Keratinocyte (primary cell): ENCODE measurements around the gene NR2E3. TPM values are rescaled to one million over a fixed set of nuclear protein-coding genes. Genes with fewer than 3 reads are reported as not detected.

Experiments used
- DNase-seq: peaks from one replicate; pipeline ENCODE4 v3.0.0-alpha.2; 2011; ENCODE audit warnings: low read depth, missing footprints, low spot score
- FAIRE-seq: peaks from 2 replicates; lab custom pipeline; 2011; peaks lifted over from hg19 to GRCh38; lab: Jason Lieb, UNC
- H2AFZ ChIP-seq: 2 replicates; pipeline ENCODE4 v1.6.0; 2012; ENCODE audit warnings: low read length, control low read depth, inconsistent platforms; ENCODE audit not compliant: control insufficient read depth
- H3K27ac ChIP-seq: 2 replicates; pipeline ENCODE4 v1.5.1; 2011; ENCODE audit warnings: low read length; ENCODE audit not compliant: control insufficient read depth, insufficient read depth
- H3K27me3 ChIP-seq: 3 replicates; pipeline ENCODE4 v1.6.0; 2011; ENCODE audit warnings: low read length; ENCODE audit not compliant: control insufficient read depth, insufficient read depth; ENCODE audit errors: extremely low read depth
- H3K36me3 ChIP-seq, 2 experiments: 2 replicates in 1 of 2; 3 replicates in 1 of 2; pipeline ENCODE4 v1.5.1; 2011; ENCODE audit warnings: low read length in 2 of 2, mild to moderate bottlenecking in 1 of 2; ENCODE audit not compliant: control insufficient read depth in 2 of 2, insufficient read depth in 2 of 2; ENCODE audit errors: extremely low read depth in 1 of 2
- H3K4me1 ChIP-seq: 3 replicates; pipeline ENCODE4 v1.5.1; 2011; ENCODE audit warnings: low read length; ENCODE audit not compliant: control insufficient read depth, insufficient read depth; ENCODE audit errors: extremely low read depth
- H3K4me2 ChIP-seq: 3 replicates; pipeline ENCODE4 v1.6.0; 2011; ENCODE audit warnings: low read depth, low read length; ENCODE audit not compliant: control insufficient read depth, insufficient read depth; ENCODE audit errors: extremely low read depth
- H3K4me3 ChIP-seq, 3 experiments: fragments of 200-600 bp in 1 of 3; sonication (generic) in 1 of 3; 2 replicates in 2 of 3; 3 replicates in 1 of 3; pipeline ENCODE4 v1.5.1; 2011 to 2016; ENCODE audit warnings: low read length in 3 of 3, mild to moderate bottlenecking in 3 of 3, control low read depth in 2 of 3, inconsistent platforms in 1 of 3, low read depth in 1 of 3, mixed read lengths in 1 of 3, mixed run types in 1 of 3, moderate library complexity in 1 of 3; ENCODE audit not compliant: control insufficient read depth in 2 of 3, insufficient read depth in 2 of 3; ENCODE audit errors: extremely low read depth in 1 of 3
- H3K79me2 ChIP-seq: 2 replicates; pipeline ENCODE4 v1.6.0; 2012; ENCODE audit warnings: low read length; ENCODE audit not compliant: control insufficient read depth, insufficient read depth
- H3K9ac ChIP-seq: 3 replicates; pipeline ENCODE4 v1.6.0; 2011; ENCODE audit warnings: low read length; ENCODE audit not compliant: control insufficient read depth, insufficient read depth; ENCODE audit errors: extremely low read depth
- H3K9me1 ChIP-seq: 3 replicates; pipeline ENCODE4 v1.6.0; 2011; ENCODE audit warnings: low read length; ENCODE audit not compliant: control insufficient read depth, insufficient read depth; ENCODE audit errors: extremely low read depth
- H3K9me3 ChIP-seq: 2 replicates; pipeline ENCODE4 v1.5.1; 2012; ENCODE audit warnings: low read depth, low read length; ENCODE audit not compliant: control insufficient read depth
- H4K20me1 ChIP-seq: 3 replicates; pipeline ENCODE4 v1.6.0; 2011; ENCODE audit warnings: low read length; ENCODE audit not compliant: control insufficient read depth, insufficient read depth; ENCODE audit errors: extremely low read depth
- CTCF ChIP-seq, 3 experiments: IDR thresholded peaks in 1 of 3; conservative IDR thresholded peaks in 1 of 3; optimal IDR thresholded peaks in 1 of 3; 2 replicates in 2 of 3; 3 replicates in 1 of 3; pipeline versions ENCODE3 to v1.5.1; 2011; ENCODE audit warnings: low read length in 3 of 3, mild to moderate bottlenecking in 3 of 3, moderate library complexity in 2 of 3, control low read depth in 1 of 3, inconsistent platforms in 1 of 3; ENCODE audit not compliant: insufficient read depth in 2 of 3; ENCODE audit errors: extremely low read depth in 1 of 3
- EZH2 ChIP-seq: IDR thresholded peaks from one replicate; pipeline ENCODE4 v1.6.1; 2012; ENCODE audit warnings: inconsistent platforms, mild to moderate bottlenecking, low read length, moderate library complexity
- dilution Hi-C: fragments of 300-500 bp; cut with MboI; formaldehyde crosslinking; loops from one replicate; pipeline ENCODE4 v1.7.0; 2020; ENCODE audit warnings: low sequenced_read_pairs; ENCODE audit not compliant: extremely low pct_ligation_motif_present
- polyA plus RNA-seq, 5 experiments: library from polyadenylated mRNA; depleted of rRNA in 3 of 5; stranded (reverse) in 3 of 5; stranded (forward) in 1 of 5; unstranded in 1 of 5; fragments of >200 nt; gene quantifications; 1 replicate in 1 of 5; 2 replicates in 3 of 5; 3 replicates in 1 of 5; pipeline versions ENCODE4 v1.2.1 to v1.2.3, GENCODE V29; 2011 to 2012; ENCODE audit warnings: missing spikeins in 2 of 5, low read depth in 1 of 5, low replicate concordance in 1 of 5

NR2E3 gene
- polyA plus RNA-seq, 1 donor (not counting 4 experiments of a cell fraction or from before 2014, with no cell fraction given) = 0.46 TPM

GRCh38 chr15:71807691-71808091, 2.7 kb upstream of the NR2E3 start:
- no peak overlapping the region for H3K4me2 ChIP-seq
- H4K20me1 ChIP-seq = no peaks in the 10 kb centered on the region
- H3K4me1 ChIP-seq = peaks cover 10% of the 10 kb centered on the region
- FAIRE-seq (no peak), DNase-seq (no peak)
- no peak overlapping the region for H3K4me3 ChIP-seq
- no peak overlapping the region for H3K9ac ChIP-seq
- H3K9me1 ChIP-seq = no peaks in the 10 kb centered on the region
- dilution Hi-C loops = no loop called here
- no peak overlapping the region for H2AFZ ChIP-seq
- H3K27ac ChIP-seq = no peak overlapping the region
- H3K79me2 ChIP-seq = no peaks in the 10 kb centered on the region
- H3K36me3 ChIP-seq = peaks cover 0 to 5% of the 10 kb centered on the region in 2 experiments
- no peaks in the 10 kb centered on the region for H3K27me3 ChIP-seq
- TF ChIP-seq EZH2 = no peak
- no peak for TF ChIP-seq CTCF (optimal IDR thresholded peaks at IDR 0.05 in 1 of 3, IDR thresholded peaks at IDR 0.05 in 1 of 3, conservative IDR thresholded peaks at IDR 0.05 in 1 of 3; ENCODE audit: extremely low read depth in 1 of 3, insufficient read depth in 2 of 3, low read length in 3 of 3)
- no peaks in the 10 kb centered on the region for H3K9me3 ChIP-seq

- Histone ChIP-seq H3K9me3 (no peaks in the 10 kb centered on the region), H3K9me1 (no peaks in the 10 kb centered on the region), H3K4me1 (peaks cover 10% of the 10 kb centered on the region), H3K27me3 (no peaks in the 10 kb centered on the region), H3K4me3 (no peak overlapping the region), H4K20me1 (no peaks in the 10 kb centered on the region), H3K4me2 (no peak overlapping the region), H3K9ac (no peak overlapping the region), H3K36me3 (peaks cover 0 to 6% of the 10 kb centered on the region in 2 experiments), H3K27ac (no peak overlapping the region), H2AFZ (no peak overlapping the region), H3K79me2 (no peaks in the 10 kb centered on the region)
- no peak for TF ChIP-seq EZH2
- dilution Hi-C loops = no loop called here
- FAIRE-seq (no peak), DNase-seq (no peak)
Observed at GRCh38 chr15:71808311-71809020, 1.9 kb upstream of the NR2E3 start.

- TF ChIP-seq CTCF (optimal IDR thresholded peaks at IDR 0.05 in 1 of 3, IDR thresholded peaks at IDR 0.05 in 1 of 3, conservative IDR thresholded peaks at IDR 0.05 in 1 of 3; ENCODE audit: extremely low read depth in 1 of 3, insufficient read depth in 2 of 3, low read length in 3 of 3) (no peak), EZH2 (no peak)
- H3K4me2 ChIP-seq = no peak overlapping the region
- H3K9ac ChIP-seq = no peak overlapping the region
- FAIRE-seq (no peak), DNase-seq (no peak)
- H3K4me1 ChIP-seq = peaks cover 10% of the 10 kb centered on the region
- no peaks in the 10 kb centered on the region for H3K9me3 ChIP-seq
- no peaks in the 10 kb centered on the region for H3K9me1 ChIP-seq
- H3K79me2 ChIP-seq = no peaks in the 10 kb centered on the region
- no peaks in the 10 kb centered on the region for H3K27me3 ChIP-seq
- H3K36me3 ChIP-seq = peaks cover 0 to 6% of the 10 kb centered on the region in 2 experiments
- H3K27ac ChIP-seq = no peak overlapping the region
- no peak overlapping the region for H3K4me3 ChIP-seq
- H4K20me1 ChIP-seq = no peaks in the 10 kb centered on the region
- dilution Hi-C loops = no loop called here
- H2AFZ ChIP-seq = no peak overlapping the region
Observed at GRCh38 chr15:71809346-71809745, 1.0 kb upstream of the NR2E3 start.
